Breast epithelium (tissue), 4 donors: ENCODE data around the gene PRKD2. TPM values are rescaled to one million over a fixed set of nuclear protein-coding genes. Genes with fewer than 3 reads are reported as not detected.
A peak's percentile ranks its signal among the peaks of the same experiment; 100 is the strongest.
"Not testable (repeated sequence)": the region's sequence is repeated elsewhere in the genome, so short reads cannot be mapped to it uniquely, and the experiment has no call there.

ENCODE experiments used
- DNase-seq, 2 donors: peaks; one replicate each; pipeline ENCODE4 v3.0.0-alpha.2; 2019; ENCODE audit warnings: low spot score in 2 of 2
- H3K27ac ChIP-seq, 2 donors: fragments of 200-600 bp; sonication (generic) in 1 of 2; one replicate each; pipeline ENCODE4 v1.5.1; 2016 to 2019; ENCODE audit warnings: mild to moderate bottlenecking in 1 of 2
- H3K27me3 ChIP-seq, 2 donors: fragments of 200-600 bp; sonication (generic) in 1 of 2; one replicate each; pipeline versions ENCODE4 v1.5.1 to v1.6.0; 2017 to 2019; ENCODE audit warnings: control low read depth in 1 of 2, mild to moderate bottlenecking in 1 of 2
- H3K36me3 ChIP-seq: fragments of 200-600 bp; one replicate; pipeline ENCODE4 v1.5.1; 2019
- H3K4me1 ChIP-seq, 2 donors: fragments of 200-600 bp; sonication (generic); one replicate each; pipeline ENCODE4 v1.5.1; 2016 to 2019; ENCODE audit warnings: control low read depth in 1 of 2
- H3K4me3 ChIP-seq, 3 donors: fragments of 200-600 bp; sonication (generic); 1 replicate in 2 of 3; 2 replicates in 1 of 3; pipeline ENCODE4 v1.5.1; 2016 to 2019; ENCODE audit warnings: mild to moderate bottlenecking in 3 of 3, moderate library complexity in 2 of 3
- H3K9me3 ChIP-seq, 2 donors: fragments of 200-600 bp; sonication (generic) in 1 of 2; one replicate each; pipeline ENCODE4 v1.5.1; 2016 to 2019; ENCODE audit warnings: control low read depth in 1 of 2
- CTCF ChIP-seq, 3 donors: fragments of 450-650 bp; IDR thresholded peaks; one replicate each; pipeline ENCODE4 v1.5.1; 2016 to 2017; ENCODE audit warnings: antibody characterized with exemption in 3 of 3, mild to moderate bottlenecking in 3 of 3, moderate library complexity in 3 of 3
- POLR2A ChIP-seq: fragments of 450-650 bp; IDR thresholded peaks from one replicate; pipeline ENCODE4 v1.6.1; 2016; ENCODE audit warnings: antibody characterized with exemption, mild to moderate bottlenecking, moderate library complexity
- POLR2AphosphoS5 ChIP-seq, 3 donors: sonication (generic); formaldehyde crosslinking; IDR thresholded peaks; one replicate each; pipeline ENCODE4 v1.6.1; 2017; ENCODE audit warnings: antibody characterized with exemption in 3 of 3
- intact Hi-C: fragments of 100-400 bp; cut with DNase I; formaldehyde crosslinking; loops from one replicate; pipeline ENCODE4 v1.15.1; 2023; ENCODE audit warnings: low total_unique reads
- total RNA-seq, 3 donors: library from RNA; depleted of rRNA; stranded (reverse); fragments of >200 nt; gene quantifications; one replicate each; pipeline ENCODE4 v1.1.0, GENCODE V29; 2016

The PRKD2 gene
- total RNA-seq, 3 donors from 2014 or later, result 13.1 to 36.7 (median 25.5) TPM

- H3K4me3 ChIP-seq, result no peak overlapping the region
- intact Hi-C loops, result no loop called here
- H3K27ac ChIP-seq, result peak overlapping the region in 1 of 2 donors; percentile 68
- no peaks in the 10 kb centered on the region for H3K9me3 ChIP-seq
- TF ChIP-seq CTCF (IDR thresholded peaks at IDR 0.05) (no peak), POLR2AphosphoS5 (IDR thresholded peaks at IDR 0.05) (peak in 1 of 3 donors; percentile 47)
- H3K36me3 ChIP-seq, result no peaks in the 10 kb centered on the region
- H3K27me3 ChIP-seq, result no peaks in the 10 kb centered on the region
- H3K4me1 ChIP-seq, result peaks cover 4% of the 10 kb centered on the region in 2 donors
- DNase-seq, result peak in 1 of 2 donors; percentile 67
Measured at GRCh38 chr19:46631481-46631880, 85.4 kb downstream of the PRKD2 start.

DNA sequence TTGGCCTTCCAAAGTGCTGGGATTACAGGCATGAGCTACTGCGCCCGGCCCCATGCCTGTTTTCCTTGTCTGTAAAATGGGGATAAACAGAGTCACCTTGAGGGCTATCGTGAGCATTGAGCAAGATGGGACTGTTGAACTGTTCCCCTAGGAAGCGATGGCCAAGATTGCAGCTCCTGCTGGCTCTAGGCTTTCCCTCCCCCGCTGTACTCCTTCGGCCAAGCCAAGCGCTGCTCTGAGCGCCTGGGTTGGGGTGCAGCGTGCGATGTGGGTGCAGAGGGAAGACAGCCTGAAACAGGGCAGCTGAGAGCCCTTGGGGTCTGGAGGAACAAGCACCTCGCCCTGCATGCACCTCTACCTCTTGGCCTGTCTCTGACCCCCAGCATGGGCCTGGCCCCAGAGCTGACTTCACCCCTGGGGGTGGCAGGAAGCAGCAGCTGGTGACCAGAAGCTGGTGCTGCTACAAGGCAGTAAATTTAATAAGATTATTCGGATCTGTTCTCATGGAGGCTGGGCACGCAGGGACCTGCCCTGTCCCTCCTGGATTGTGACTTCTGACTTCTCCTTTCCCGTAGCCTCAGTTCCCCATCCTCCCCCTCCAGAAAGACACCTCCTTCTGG lies 86.2 kb downstream of the PRKD2 start:
- no peak for DNase-seq
- TF ChIP-seq CTCF (IDR thresholded peaks at IDR 0.05) (no peak), POLR2AphosphoS5 (IDR thresholded peaks at IDR 0.05) (no peak), POLR2A (no peak)
- Histone ChIP-seq H3K36me3 (no peaks in the 10 kb centered on the region), H3K27ac (peak overlapping the region; percentile 33 to 68), H3K27me3 (no peaks in the 10 kb centered on the region), H3K4me3 (no peak overlapping the region), H3K9me3 (no peaks in the 10 kb centered on the region), H3K4me1 (peaks cover 4% of the 10 kb centered on the region in 2 donors)
- intact Hi-C loops, result no loop called here

DNA sequence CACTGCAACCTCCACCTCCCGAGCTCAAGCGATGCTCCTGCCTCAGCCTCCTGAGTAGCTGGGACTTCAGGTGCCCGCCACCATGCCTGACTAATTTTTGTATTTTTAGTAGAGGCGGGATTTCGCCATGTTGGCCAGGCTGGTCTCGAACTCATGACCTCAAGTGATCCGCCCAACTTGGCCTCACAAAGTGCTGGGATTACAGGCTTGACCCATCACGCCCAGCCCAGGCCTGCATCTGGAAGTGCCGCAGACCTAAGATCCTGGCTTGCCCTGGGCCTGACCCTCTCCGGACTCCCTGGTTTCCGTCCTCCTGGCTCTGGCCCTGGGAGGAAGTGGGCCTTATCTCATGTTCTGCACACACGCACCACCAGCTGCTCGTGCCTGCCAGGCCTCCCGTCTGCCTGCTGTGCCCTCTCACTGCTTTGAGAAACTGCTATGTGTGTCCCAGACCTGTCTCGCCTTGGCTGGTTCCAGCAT lies 87.3 kb downstream of the PRKD2 start:
- H3K27me3 ChIP-seq, result no peaks in the 10 kb centered on the region
- no peak overlapping the region for H3K27ac ChIP-seq
- no peaks in the 10 kb centered on the region for H3K36me3 ChIP-seq
- intact Hi-C loops, result no loop called here
- no peak overlapping the region for H3K4me3 ChIP-seq
- H3K4me1 ChIP-seq, result peaks cover 4% of the 10 kb centered on the region in 2 donors
- TF ChIP-seq CTCF (IDR thresholded peaks at IDR 0.05), result no peak
- no peak for TF ChIP-seq POLR2A
- no peak for TF ChIP-seq POLR2AphosphoS5 (IDR thresholded peaks at IDR 0.05)
- H3K9me3 ChIP-seq, result no peaks in the 10 kb centered on the region
- no peak for DNase-seq

DNA sequence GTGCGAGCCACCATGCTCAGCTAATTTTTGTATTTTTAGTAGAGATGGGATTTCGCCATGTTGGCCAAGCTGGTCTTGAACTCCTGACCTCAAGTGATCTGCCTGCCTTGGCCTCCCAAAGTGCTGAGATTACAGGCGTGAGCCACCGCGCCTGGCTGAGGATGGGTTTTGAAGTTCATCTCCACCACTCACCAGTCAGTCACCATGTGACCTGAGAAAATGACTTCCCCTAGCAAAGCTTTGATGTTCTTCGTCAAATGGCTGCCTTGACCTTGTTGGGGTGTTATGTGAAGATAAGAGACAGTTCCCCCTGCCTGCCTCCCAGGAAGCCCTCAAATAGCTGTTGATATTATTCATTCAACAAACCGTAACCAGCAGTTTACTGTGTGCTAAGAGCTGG lies 87.9 kb downstream of the PRKD2 start:
- intact Hi-C loops, H3K27me3 ChIP-seq, H3K9me3 ChIP-seq, DNase-seq, H3K36me3 ChIP-seq, H3K4me3 ChIP-seq, H3K27ac ChIP-seq, H3K4me1 ChIP-seq: not testable (repeated sequence)

GRCh38 chr19:46626446-46626845 lies 90.5 kb downstream of the PRKD2 start:
- DNase-seq, result no peak
- intact Hi-C loops, result no loop called here
- peaks cover under 1 to 4% of the 10 kb centered on the region in 2 donors for H3K4me1 ChIP-seq

More at GRCh38 chr19:46626446-46626845, 90.5 kb downstream of the PRKD2 start:
- H3K9me3 ChIP-seq, result no peaks in the 10 kb centered on the region
- TF ChIP-seq POLR2A (no peak), POLR2AphosphoS5 (IDR thresholded peaks at IDR 0.05) (no peak), CTCF (IDR thresholded peaks at IDR 0.05) (no peak)
- no peak overlapping the region for H3K4me3 ChIP-seq
- H3K27me3 ChIP-seq, result no peaks in the 10 kb centered on the region
- no peaks in the 10 kb centered on the region for H3K36me3 ChIP-seq
- H3K27ac ChIP-seq, result peak overlapping the region in 1 of 2 donors; percentile 89
